Osteoblast (primary cell): ENCODE measurements around the gene LMO7. TPM values are rescaled to one million over a fixed set of nuclear protein-coding genes. Genes with fewer than 3 reads are reported as not detected.

Experiments
- DNase-seq: peaks from one replicate; pipeline ENCODE4 v3.0.0; 2011; ENCODE audit warnings: low spot score, mixed read lengths; ENCODE audit not compliant: insufficient read length; ENCODE audit errors: missing footprints
- H2AFZ ChIP-seq: 2 replicates; pipeline ENCODE4 v1.6.0; 2011; ENCODE audit warnings: mild to moderate bottlenecking, low read length
- H3K27ac ChIP-seq: 2 replicates; pipeline ENCODE4 v1.5.1; 2011; ENCODE audit warnings: mild to moderate bottlenecking, low read depth, low read length, moderate library complexity
- H3K27me3 ChIP-seq: 2 replicates; pipeline ENCODE4 v1.6.0; 2012; ENCODE audit warnings: mild to moderate bottlenecking, control low read depth, inconsistent platforms, low read length, moderate library complexity; ENCODE audit not compliant: insufficient read depth
- H3K36me3 ChIP-seq: 2 replicates; pipeline ENCODE4 v1.5.1; 2011; ENCODE audit warnings: mild to moderate bottlenecking, low read length, control low read depth, moderate library complexity; ENCODE audit not compliant: insufficient read depth
- H3K4me1 ChIP-seq: 2 replicates; pipeline ENCODE4 v1.5.1; 2011; ENCODE audit warnings: mild to moderate bottlenecking, low read length, control low read depth, moderate library complexity; ENCODE audit not compliant: insufficient read depth
- H3K4me2 ChIP-seq: 2 replicates; pipeline ENCODE4 v1.6.0; 2011; ENCODE audit warnings: mild to moderate bottlenecking, low read length; ENCODE audit not compliant: insufficient read depth
- H3K4me3 ChIP-seq: fragments of 200-600 bp; sonication (generic); 3 replicates; pipeline ENCODE4 v1.5.1; 2012; ENCODE audit warnings: mild to moderate bottlenecking, low read length, inconsistent platforms; ENCODE audit not compliant: insufficient read depth
- H3K79me2 ChIP-seq: 2 replicates; pipeline ENCODE4 v1.6.0; 2012; ENCODE audit warnings: mild to moderate bottlenecking, low read length, control low read depth, inconsistent platforms; ENCODE audit not compliant: insufficient read depth
- H3K9me3 ChIP-seq: 2 replicates; pipeline ENCODE4 v1.5.1; 2011; ENCODE audit warnings: low read depth, low read length, control low read depth
- H4K20me1 ChIP-seq: 2 replicates; pipeline ENCODE4 v1.6.0; 2012; ENCODE audit warnings: mild to moderate bottlenecking, low read length, control low read depth; ENCODE audit not compliant: insufficient read depth
- CTCF ChIP-seq: IDR thresholded peaks from 2 replicates; pipeline ENCODE4 v1.5.1; 2011; ENCODE audit warnings: mild to moderate bottlenecking, low read depth, low read length, moderate library complexity; ENCODE audit errors: extremely low read depth
- total RNA-seq: library from RNA; depleted of rRNA; stranded (reverse); fragments of >200 nt; gene quantifications from 2 replicates; pipeline ENCODE4 v1.2.3, GENCODE V29; 2012

Gene LMO7
- total RNA-seq, 1 donor = 536 TPM

DNA sequence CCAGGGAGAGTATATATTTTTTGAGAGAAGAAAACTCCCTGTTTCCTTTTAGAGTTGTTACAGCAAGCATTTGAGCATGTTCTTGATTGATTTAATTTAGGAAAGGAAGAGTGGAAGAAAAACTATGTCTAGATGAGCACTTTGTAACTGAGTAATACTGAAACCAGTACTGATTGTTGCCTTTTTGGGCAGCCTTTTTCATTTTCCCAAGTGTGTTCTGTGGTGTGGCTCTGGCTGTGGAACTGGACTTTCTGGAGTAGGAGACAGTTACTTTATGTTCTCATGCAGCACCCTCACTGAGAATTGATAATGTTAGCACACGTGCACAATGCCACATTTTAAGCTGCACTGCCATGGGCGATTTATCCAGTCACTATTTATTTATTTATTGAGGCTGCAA lies 211.5 kb downstream of the LMO7 start:
- DNase-seq = no peak
- no peak for TF ChIP-seq CTCF
- Histone ChIP-seq H3K4me1 (no peaks in the 10 kb centered on the region), H3K27me3 (no peaks in the 10 kb centered on the region), H3K79me2 (peaks cover 46% of the 10 kb centered on the region), H3K9me3 (no peaks in the 10 kb centered on the region), H3K27ac (no peak overlapping the region), H4K20me1 (peaks cover 44% of the 10 kb centered on the region), H3K4me3 (no peak overlapping the region), H3K4me2 (no peak overlapping the region), H3K36me3 (peaks cover 97% of the 10 kb centered on the region), H2AFZ (no peak overlapping the region)

DNA sequence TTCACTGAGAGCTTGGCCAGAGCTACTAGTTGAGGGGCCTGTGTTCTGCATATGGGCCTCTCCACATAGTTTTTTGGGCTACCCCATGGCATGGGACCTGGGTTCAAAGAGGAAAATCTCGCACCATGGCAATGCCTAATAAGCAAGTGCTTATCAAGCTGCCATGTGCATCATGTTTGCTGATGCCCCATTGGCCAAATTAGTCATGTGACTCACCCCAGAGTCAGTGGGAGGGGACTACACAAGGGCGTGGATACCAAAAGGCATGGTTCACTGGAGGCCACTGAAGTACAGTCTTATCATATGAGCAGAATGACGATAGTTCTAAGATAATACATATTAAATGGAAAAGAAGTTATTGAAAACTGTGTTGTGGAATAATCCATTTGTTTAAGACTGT lies 214.8 kb downstream of the LMO7 start:
- Histone ChIP-seq H3K9me3 (no peaks in the 10 kb centered on the region), H3K79me2 (peaks cover 58% of the 10 kb centered on the region), H3K4me3 (no peak overlapping the region), H4K20me1 (peaks cover 61% of the 10 kb centered on the region), H3K4me1 (no peaks in the 10 kb centered on the region), H3K4me2 (no peak overlapping the region), H3K27me3 (no peaks in the 10 kb centered on the region), H3K36me3 (peaks cover 98% of the 10 kb centered on the region), H3K27ac (no peak overlapping the region), H2AFZ (no peak overlapping the region)
- TF ChIP-seq CTCF = no peak
- no peak for DNase-seq

DNA sequence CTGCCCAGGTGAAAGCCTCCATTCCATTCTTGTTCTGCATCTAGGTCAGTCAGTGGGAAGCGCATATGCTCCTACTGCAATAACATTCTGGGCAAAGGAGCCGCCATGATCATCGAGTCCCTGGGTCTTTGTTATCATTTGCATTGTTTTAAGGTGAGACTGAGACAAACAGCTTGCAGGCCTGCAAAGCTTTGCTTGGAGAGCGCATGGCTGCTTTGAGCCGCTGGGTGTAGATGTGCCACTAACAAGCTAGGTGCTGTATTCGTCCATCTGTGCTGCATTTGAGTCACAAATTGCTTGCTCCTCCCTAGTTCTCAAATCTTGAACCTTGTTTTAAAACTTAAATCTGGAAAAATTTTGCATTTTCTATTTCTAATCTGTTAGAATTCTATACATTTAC lies 219.1 kb downstream of the LMO7 start:
- Histone ChIP-seq H3K4me3 (no peak overlapping the region), H3K36me3 (peaks cover 95% of the 10 kb centered on the region), H3K4me1 (no peaks in the 10 kb centered on the region), H3K79me2 (peaks cover 49% of the 10 kb centered on the region), H3K27me3 (no peaks in the 10 kb centered on the region), H3K27ac (no peak overlapping the region), H2AFZ (no peak overlapping the region), H3K9me3 (no peaks in the 10 kb centered on the region), H3K4me2 (no peak overlapping the region), H4K20me1 (peaks cover 64% of the 10 kb centered on the region)
- no peak for TF ChIP-seq CTCF
- peak; percentile 26 for DNase-seq

DNA sequence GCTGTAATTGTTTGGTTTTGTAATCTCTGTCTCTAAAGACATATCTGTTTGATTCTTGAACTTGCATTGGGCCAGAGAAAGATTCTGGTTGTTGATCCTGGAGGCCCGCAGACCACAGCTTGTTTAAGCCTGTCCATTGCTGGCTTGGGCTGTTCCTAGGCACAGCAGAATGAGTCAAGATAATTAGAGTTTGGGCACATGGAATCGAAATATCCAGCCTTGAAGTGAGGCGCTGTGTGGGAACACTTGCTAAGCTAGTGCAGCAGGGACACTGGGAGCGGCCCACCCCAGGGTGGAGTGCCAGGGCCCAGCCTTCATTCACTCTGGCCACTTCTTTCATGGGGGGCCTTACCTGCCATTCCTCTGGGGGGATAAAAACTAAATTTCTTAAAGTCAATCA lies 219.7 kb downstream of the LMO7 start:
- Histone ChIP-seq H4K20me1 (peaks cover 64% of the 10 kb centered on the region), H3K4me1 (peaks cover 1% of the 10 kb centered on the region), H3K4me3 (no peak overlapping the region), H3K27me3 (no peaks in the 10 kb centered on the region), H3K4me2 (no peak overlapping the region), H3K79me2 (peaks cover 42% of the 10 kb centered on the region), H3K9me3 (no peaks in the 10 kb centered on the region), H3K27ac (no peak overlapping the region), H2AFZ (no peak overlapping the region), H3K36me3 (peaks cover 95% of the 10 kb centered on the region)
- peak; percentile 11 for DNase-seq
- no peak for TF ChIP-seq CTCF
